ENCODE measurements around the gene RFTN1.
"Not testable (repeated sequence)": the region's sequence is repeated elsewhere in the genome, so short reads cannot be mapped to it uniquely, and the experiment has no call there.

Gene RFTN1

DNA sequence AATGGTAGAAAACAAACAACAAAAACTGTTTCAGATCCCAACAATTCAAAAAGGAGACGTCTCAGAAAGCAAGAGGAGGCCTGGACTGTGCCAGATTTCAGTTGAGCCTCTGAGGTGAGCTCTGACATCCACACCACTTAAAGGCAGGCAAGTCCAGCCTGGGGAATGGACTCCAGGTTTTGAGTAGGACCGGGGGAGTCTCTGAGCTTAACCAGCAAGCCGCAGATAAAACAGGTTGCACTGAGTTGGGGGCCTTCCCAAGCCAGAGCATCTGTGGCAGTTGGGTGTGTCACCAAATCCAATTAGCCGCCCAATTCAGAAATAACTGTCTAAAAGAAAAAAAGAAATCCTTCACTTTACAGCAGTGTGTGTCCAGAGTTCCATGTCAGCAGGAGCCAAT lies 193.8 kb downstream of the RFTN1 start:
- TF ChIP-seq ZNF274 (IDR thresholded peaks at IDR 0.05; ENCODE audit: low read depth, low read length) = no peak
- H3K4me3 ChIP-seq (ENCODE audit: low read length) = no peak overlapping the region

DNA sequence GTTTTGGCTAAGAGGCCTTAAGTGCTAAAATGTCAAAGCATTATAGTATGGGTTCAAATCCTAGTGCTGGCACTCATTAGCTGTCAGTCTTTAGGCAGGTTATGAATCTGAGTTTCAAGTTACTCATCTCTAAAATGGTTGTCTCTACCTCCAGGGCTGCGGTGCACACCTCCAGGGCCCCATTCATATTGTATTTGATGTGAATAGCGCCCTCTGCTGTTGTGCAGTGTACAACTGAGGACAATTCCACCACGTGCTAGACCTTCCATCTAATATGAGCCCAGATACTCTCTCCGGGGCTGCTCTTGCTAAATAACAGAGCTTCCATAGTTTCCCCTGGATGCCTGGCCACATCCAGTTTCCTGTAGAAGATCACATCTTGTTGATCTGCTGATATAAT lies 194.2 kb downstream of the RFTN1 start:
- TF ChIP-seq ZNF274 (IDR thresholded peaks at IDR 0.05; ENCODE audit: low read depth, low read length) = no peak
- no peak overlapping the region for H3K4me3 ChIP-seq (ENCODE audit: low read length)

DNA sequence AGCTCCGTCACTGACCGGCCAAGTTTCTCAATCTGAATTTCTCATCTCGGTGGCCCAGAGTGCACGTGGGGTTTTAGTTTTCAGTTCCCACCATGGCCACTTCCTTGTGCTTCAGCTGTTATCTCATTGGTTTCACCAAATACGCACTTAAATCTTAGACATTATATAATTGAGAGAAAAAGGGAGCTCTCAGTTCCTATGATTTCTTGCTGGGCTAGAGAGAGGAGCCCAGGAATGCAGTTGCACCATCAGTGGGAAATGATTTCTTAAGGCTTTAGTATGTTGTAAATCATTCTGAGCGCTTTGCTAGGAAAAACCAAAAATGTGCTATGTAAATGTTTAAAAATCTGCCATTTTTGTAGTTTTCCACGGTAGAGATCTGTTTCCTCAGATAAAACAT lies 195.3 kb downstream of the RFTN1 start:
- no peak overlapping the region for H3K4me3 ChIP-seq (ENCODE audit: low read length)
- TF ChIP-seq ZNF274 (IDR thresholded peaks at IDR 0.05; ENCODE audit: low read depth, low read length) = no peak

DNA sequence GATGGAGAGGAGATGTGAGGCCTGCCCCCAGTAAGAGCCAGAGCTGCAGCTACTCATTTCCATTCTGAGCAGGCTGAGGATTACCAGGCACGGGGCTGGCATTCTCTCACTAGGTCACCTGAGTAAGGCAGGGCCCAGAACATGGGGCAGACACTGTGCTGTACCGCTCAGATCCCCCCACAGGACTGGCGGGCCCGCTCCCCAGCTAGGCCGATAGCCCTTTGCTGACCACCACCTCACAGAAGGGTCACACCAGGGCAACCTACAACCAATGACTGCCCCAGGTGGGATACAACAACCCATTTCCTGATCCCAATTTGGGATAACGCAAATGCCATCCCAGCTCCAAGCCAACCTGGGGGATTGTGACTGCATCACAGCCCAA lies 195.9 kb downstream of the RFTN1 start:
- H3K4me3 ChIP-seq (ENCODE audit: low read length) = no peak overlapping the region
- TF ChIP-seq ZNF274 (IDR thresholded peaks at IDR 0.05; ENCODE audit: low read depth, low read length) = no peak

DNA sequence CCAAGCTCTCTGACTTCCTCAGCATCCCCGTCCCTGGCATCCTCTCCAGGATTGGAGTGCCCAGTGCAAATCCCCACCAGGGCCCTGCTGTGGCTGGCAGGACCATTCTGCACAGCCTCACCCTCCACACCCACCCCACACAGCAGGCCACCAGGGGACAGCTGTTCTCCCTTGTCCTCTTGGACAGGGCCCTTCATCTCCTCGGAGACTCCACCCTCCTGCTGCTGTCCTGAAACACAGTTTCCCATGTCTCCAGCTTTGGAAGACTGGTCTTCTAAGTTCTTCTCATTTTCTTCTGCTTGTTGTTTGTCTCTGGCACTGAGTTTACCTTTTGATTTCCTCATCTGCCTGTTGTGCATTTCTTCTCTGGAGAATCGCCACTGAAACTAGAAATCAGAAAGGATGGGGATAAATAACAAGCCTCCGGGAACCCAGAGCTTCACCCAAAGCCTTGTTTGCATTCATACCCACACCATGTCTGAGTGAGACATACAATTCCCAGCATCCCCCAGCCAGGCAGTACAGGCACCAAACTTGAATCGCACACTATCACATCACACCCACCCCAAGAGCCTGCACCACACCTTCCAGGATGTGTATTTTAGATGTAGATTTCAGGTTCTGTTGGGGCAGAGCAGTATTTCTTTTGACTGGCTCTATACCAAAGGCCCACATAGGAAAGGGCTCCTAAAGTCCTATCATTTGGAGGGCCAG lies 196.5 kb downstream of the RFTN1 start:
- TF ChIP-seq ZNF274 (IDR thresholded peaks at IDR 0.05; ENCODE audit: low read depth, low read length) = no peak
- no peak overlapping the region for H3K4me3 ChIP-seq (ENCODE audit: low read length)

DNA sequence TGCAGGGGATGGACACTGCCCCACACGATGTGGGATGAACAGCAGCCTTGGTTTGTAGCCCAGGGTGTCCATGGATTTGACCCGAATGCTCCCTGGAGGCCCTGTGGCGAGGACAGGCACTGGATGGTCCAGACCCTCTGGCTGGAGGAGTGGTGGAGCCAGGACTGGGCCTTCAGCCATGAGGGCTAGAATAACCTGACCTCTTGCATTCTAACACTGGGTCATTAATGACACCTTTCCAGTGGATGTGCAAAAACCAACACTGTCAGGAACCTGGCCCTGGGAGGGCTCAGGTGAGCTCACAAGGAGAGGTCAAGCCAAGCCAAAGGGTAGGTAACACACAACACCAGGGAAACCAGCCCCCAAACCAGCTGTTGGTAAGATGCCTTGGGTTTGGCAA lies 197.1 kb downstream of the RFTN1 start:
- no peak overlapping the region for H3K4me3 ChIP-seq (ENCODE audit: low read length)
- no peak for TF ChIP-seq ZNF274 (IDR thresholded peaks at IDR 0.05; ENCODE audit: low read depth, low read length)

DNA sequence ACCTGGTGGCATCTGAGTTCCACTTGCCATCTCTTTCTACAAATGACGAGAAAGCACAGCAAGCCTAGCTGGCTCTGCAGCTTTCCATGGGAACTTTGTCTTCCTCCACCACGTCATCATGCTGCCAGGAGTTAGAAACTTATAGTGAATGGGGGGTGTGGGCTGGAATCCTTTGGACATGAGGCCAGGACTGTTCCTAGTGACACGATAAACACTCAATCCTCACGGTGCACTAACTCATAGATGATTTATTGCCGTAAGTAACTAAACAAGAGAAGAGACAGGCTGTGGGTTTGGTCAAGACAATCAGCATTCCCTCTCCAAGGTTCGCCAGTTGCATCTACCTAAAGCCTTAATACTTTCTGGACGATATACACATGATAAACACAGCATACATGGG lies 197.9 kb downstream of the RFTN1 start:
- no peak overlapping the region for H3K4me3 ChIP-seq (ENCODE audit: low read length)
- TF ChIP-seq ZNF274 (IDR thresholded peaks at IDR 0.05; ENCODE audit: low read depth, low read length) = no peak

DNA sequence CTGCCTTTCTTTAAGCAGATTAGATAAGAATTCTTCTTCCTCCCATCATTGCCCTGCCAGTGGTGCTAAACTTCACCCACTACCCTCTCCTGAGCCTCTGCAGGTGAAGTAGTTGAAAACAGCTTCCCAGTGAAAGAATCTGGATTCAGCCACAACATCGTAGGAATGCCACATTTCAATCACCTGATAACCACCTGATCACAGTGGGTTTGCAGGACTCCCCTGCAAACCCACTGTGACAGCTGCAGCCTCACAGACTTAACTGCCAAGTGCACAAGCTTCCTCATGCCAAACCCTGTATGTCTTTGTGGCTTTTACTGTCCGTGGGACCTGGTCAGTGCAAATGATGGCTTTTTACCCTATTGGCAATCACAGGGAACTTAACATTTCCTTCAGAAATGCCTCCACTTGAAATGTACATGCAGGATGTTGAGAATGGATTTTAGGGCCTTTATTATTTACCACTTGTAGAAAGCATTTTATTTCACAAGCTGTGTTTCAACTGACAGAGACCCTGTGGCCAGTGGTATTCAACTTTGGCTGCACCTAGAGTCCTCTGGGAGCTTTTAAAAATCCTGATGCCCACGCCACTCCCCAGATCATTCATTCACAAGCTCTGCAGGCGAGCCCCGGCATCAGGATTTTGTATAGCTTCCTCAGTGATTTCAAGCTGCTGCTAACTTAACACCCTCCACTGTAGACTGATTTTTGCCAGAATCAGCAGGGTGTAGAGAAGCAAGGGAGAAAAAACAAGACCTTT lies 199.4 kb downstream of the RFTN1 start:
- TF ChIP-seq ZNF274 (IDR thresholded peaks at IDR 0.05; ENCODE audit: low read depth, low read length) = no peak
- H3K4me3 ChIP-seq (ENCODE audit: low read length) = no peak overlapping the region

DNA sequence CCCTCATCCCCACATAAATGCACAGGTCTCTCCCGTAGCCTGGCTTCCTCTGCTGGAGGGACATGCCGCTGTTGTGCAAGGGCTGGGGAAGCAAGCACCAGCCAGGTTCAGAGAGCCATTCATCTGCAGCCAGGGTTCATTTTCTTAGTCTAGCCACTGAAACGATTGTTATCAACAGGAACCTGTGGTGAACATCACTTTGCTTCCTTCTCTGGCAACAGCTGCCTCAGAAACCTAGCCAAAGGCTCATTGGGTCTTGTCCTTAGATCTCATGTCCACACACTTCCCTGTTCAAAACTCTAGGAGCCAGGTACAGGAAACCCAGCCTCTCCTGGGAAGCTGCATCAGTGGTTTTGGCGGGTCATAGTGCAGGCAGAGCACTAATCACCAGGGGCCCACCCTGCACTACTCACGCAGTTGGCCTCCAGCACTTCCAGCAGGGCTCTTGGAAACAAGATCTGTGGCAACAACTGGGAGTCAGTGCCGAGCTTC lies 201.5 kb downstream of the RFTN1 start:
- H3K4me3 ChIP-seq (ENCODE audit: low read length) = no peak overlapping the region
- TF ChIP-seq ZNF274 (IDR thresholded peaks at IDR 0.05; ENCODE audit: low read depth, low read length) = no peak

DNA sequence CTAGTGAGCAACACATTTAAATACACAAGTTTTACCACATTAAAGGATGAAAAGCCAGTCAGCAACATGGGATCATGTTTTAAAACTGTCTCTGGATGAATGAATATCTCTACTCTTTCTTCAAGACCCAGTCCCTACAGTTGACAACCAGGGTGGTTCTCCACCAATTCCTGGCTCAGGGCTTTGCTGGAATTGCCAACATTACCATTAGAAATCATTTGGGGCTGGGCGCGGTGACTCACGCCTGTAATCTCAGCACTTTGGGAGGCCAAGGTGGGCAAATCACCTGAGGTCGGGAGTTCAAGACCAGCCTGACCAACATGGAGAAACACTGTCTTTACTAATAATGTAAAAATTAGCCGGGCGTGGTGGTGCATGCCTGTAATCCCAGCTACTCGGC lies 203.0 kb downstream of the RFTN1 start:
- H3K4me3 ChIP-seq (ENCODE audit: low read length) = not testable (repeated sequence)

DNA sequence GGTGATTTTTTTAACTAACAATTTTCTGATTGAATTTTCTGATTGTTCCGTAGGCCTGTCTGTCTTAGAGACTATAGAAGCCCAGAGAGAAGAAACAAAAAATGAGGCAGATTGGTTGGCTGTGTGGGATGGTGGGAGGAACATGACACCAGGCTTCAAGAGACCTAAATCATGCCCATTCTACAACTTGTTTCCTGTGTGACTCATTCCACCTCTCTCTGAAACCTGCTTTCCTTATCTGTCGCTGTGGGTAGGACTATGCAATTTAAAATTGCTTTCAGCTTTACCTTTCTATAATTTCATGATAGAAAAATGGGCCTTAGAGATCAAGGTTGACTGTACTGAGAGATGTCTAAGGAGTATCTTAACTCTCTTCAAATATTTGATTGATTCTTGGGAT lies 203.9 kb downstream of the RFTN1 start:
- H3K4me3 ChIP-seq (ENCODE audit: low read length) = no peak overlapping the region
- no peak for TF ChIP-seq ZNF274 (IDR thresholded peaks at IDR 0.05; ENCODE audit: low read depth, low read length)

DNA sequence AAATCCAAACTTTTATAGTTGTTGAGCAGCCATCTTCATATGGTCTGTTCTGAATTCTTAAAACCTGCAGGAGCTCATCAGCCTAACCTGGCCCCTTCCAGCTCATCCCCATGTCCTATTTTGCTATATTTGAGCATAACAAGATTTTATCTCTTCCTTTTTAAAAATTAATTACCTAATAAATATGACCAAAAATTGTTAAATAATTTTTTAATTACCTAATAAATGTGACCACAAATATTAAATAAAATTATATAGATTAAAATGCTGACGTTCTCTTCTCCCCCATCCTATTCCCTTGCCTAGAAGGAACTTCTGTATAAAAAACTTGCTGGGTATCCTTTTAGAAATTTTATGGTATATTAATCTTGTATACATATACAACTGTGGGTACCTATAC lies 204.8 kb downstream of the RFTN1 start:
- TF ChIP-seq ZNF274 (IDR thresholded peaks at IDR 0.05; ENCODE audit: low read depth, low read length) = no peak
- no peak overlapping the region for H3K4me3 ChIP-seq (ENCODE audit: low read length)

DNA sequence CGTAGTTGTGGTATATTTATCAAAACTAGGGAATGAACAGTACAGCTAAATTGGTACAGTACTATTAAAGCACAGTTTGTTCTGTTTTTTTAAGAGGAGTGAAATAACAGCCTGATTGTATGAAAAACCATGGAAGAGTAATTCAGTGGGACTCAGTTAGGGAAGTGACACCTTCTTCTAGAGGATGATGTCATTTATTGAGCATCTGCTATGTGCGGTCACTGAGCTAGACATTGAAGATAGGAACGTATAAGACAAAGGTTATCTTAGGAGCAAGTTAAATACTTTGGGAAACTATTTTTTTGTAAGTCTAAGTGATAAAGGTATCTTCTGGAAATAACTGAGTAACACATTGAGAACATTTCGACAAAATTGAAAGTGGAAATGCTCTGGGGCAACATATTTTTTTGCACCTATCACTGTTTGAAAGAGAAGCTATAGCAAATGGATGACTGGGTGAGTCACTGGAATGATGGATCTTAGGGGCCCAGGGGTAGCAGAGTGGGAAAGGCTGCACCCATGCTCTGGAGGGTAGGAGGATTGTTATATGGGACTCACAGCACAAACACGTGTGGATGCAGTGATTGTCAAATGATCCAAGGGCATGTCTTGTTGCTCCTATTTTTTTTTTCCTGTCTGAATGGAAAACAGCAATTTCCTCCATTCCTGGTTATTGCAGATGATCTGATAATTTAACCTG lies 205.5 kb downstream of the RFTN1 start:
- no peak overlapping the region for H3K4me3 ChIP-seq (ENCODE audit: low read length)
- no peak for TF ChIP-seq ZNF274 (IDR thresholded peaks at IDR 0.05; ENCODE audit: low read depth, low read length)

DNA sequence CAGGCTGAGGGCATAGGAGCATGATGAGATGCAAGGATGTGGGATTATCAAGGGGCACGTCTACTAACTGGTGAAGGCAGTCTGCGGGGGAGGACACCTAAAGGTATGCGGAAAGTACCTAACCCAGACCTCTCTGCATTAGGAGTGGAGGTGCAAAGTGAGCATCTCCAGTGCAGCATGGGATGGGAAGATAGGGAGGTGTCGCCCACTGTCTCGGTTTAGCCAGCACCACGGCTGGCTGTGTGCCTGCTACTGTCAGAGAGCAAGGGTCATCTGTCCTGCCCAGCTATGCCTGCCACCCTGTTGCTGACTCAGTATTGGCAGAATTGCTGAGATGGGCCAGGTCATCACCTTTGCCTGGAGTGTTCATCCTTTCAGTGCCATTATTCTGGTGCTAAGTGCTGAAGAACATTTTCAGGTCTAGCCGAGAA lies 208.4 kb downstream of the RFTN1 start:
- H3K4me3 ChIP-seq (ENCODE audit: low read length) = no peak overlapping the region
- no peak for TF ChIP-seq ZNF274 (IDR thresholded peaks at IDR 0.05; ENCODE audit: low read depth, low read length)

Measured in GM08714 (cell line).